ENCODE results near the gene MAGEF1. TPM values are rescaled to one million over a fixed set of nuclear protein-coding genes. Genes with fewer than 3 reads are reported as not detected.

Gene MAGEF1
- total RNA-seq, 1 experiment from 2014 or later: 59.1 TPM

DNA sequence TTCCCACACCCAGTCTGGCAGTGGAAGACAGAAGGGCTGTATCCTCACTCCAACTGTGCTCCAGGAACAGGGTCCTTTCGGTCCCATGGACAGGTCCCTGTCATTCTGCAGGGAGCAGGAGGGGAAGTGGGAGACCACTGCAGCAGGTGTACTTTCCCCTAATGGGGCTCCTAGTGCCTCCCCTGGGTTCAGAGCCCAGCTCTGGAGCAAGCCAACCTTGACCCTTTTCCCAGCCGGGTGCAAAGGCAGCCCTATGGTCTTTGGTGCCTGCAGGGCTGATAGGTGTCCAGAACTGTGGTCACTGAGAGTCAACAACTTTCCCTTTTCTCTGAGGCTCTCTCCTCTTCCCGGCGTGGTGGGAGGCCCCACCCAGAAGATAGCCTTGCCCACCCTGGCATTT lies 26.8 kb downstream of the MAGEF1 start:
- no peak for DNase-seq
- Histone ChIP-seq H3K4me3 (ENCODE audit: low read depth, low read length) (no peak overlapping the region), H3K4me1 (no peaks in the 10 kb centered on the region), H3K9me3 (no peaks in the 10 kb centered on the region), H3K27me3 (replicated peaks; ENCODE audit: control insufficient read depth, insufficient read depth, low read length) (no peaks in the 10 kb centered on the region), H3K36me3 (ENCODE audit: control insufficient read depth, insufficient read depth, low read length) (no peaks in the 10 kb centered on the region)
- intact Hi-C loops (cut with micrococcal nuclease; ENCODE audit: unreplicated experiment): no loop called here
- TF ChIP-seq, protein P1, sequence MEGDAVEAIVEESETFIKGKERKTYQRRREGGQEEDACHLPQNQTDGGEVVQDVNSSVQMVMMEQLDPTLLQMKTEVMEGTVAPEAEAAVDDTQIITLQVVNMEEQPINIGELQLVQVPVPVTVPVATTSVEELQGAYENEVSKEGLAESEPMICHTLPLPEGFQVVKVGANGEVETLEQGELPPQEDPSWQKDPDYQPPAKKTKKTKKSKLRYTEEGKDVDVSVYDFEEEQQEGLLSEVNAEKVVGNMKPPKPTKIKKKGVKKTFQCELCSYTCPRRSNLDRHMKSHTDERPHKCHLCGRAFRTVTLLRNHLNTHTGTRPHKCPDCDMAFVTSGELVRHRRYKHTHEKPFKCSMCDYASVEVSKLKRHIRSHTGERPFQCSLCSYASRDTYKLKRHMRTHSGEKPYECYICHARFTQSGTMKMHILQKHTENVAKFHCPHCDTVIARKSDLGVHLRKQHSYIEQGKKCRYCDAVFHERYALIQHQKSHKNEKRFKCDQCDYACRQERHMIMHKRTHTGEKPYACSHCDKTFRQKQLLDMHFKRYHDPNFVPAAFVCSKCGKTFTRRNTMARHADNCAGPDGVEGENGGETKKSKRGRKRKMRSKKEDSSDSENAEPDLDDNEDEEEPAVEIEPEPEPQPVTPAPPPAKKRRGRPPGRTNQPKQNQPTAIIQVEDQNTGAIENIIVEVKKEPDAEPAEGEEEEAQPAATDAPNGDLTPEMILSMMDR (IDR thresholded peaks at IDR 0.05; ENCODE audit: insufficient read depth in 1 of 2, low read depth in 1 of 2, low read length in 1 of 2, severe bottlenecking in 1 of 2, unreplicated experiment in 1 of 2): no peak
- Mint-ChIP-seq H3K4me1 (ENCODE audit: low read depth, unreplicated experiment) (no peaks in the 10 kb centered on the region), H3K27me3 (ENCODE audit: insufficient read depth, unreplicated experiment) (no peaks in the 10 kb centered on the region), H3K4me3 (ENCODE audit: unreplicated experiment) (no peak overlapping the region), H3K27ac (ENCODE audit: unreplicated experiment) (no peak overlapping the region), H3K9me3 (ENCODE audit: unreplicated experiment) (no peaks in the 10 kb centered on the region), H3K36me3 (ENCODE audit: insufficient read depth, unreplicated experiment) (no peaks in the 10 kb centered on the region)
- BruUV-seq (replicated peaks): no TSS peak
- ChIA-PET CTCF (interaction anchor here (0.7 kb wide), 1 partner anchor 50 kb away, joined by 3 read pairs; no protein-coding TSS in a partner anchor), POLR2A (no interaction called here)

- Histone ChIP-seq H3K36me3 (ENCODE audit: control insufficient read depth, insufficient read depth, low read length) (no peaks in the 10 kb centered on the region), H3K4me1 (no peaks in the 10 kb centered on the region), H3K27me3 (replicated peaks; ENCODE audit: control insufficient read depth, insufficient read depth, low read length) (no peaks in the 10 kb centered on the region), H3K9me3 (no peaks in the 10 kb centered on the region), H3K4me3 (ENCODE audit: low read depth, low read length) (no peak overlapping the region)
- BruUV-seq (replicated peaks): no TSS peak
- no peak for DNase-seq
- intact Hi-C loops (cut with micrococcal nuclease; ENCODE audit: unreplicated experiment): no loop called here
- Mint-ChIP-seq H3K4me3 (ENCODE audit: unreplicated experiment) (no peak overlapping the region), H3K9me3 (ENCODE audit: unreplicated experiment) (no peaks in the 10 kb centered on the region), H3K27me3 (ENCODE audit: insufficient read depth, unreplicated experiment) (no peaks in the 10 kb centered on the region), H3K4me1 (ENCODE audit: low read depth, unreplicated experiment) (no peaks in the 10 kb centered on the region), H3K27ac (ENCODE audit: unreplicated experiment) (no peak overlapping the region), H3K36me3 (ENCODE audit: insufficient read depth, unreplicated experiment) (no peaks in the 10 kb centered on the region)
- ChIA-PET CTCF (no interaction called here), POLR2A (no interaction called here)
- TF ChIP-seq, protein P1 (IDR thresholded peaks at IDR 0.05; ENCODE audit: insufficient read depth in 1 of 2, low read depth in 1 of 2, low read length in 1 of 2, severe bottlenecking in 1 of 2, unreplicated experiment in 1 of 2): no peak
These were observed 27.8 kb downstream of the MAGEF1 start for GRCh38 chr3:184683900-184684560.

GRCh38 chr3:184683234-184683633 lies 28.6 kb downstream of the MAGEF1 start:
- DNase-seq: no peak
- no peaks in the 10 kb centered on the region for H3K36me3 Mint-ChIP-seq (ENCODE audit: insufficient read depth, unreplicated experiment)
- no peaks in the 10 kb centered on the region for H3K27me3 Mint-ChIP-seq (ENCODE audit: insufficient read depth, unreplicated experiment)
- intact Hi-C loops (cut with micrococcal nuclease; ENCODE audit: unreplicated experiment): no loop called here
- H3K4me3 Mint-ChIP-seq (ENCODE audit: unreplicated experiment): no peak overlapping the region
- no peaks in the 10 kb centered on the region for H3K9me3 Mint-ChIP-seq (ENCODE audit: unreplicated experiment)
- ChIA-PET CTCF (no interaction called here), POLR2A (no interaction called here)
- Histone ChIP-seq H3K4me3 (ENCODE audit: low read depth, low read length) (no peak overlapping the region), H3K9me3 (no peaks in the 10 kb centered on the region), H3K4me1 (no peaks in the 10 kb centered on the region), H3K36me3 (ENCODE audit: control insufficient read depth, insufficient read depth, low read length) (no peaks in the 10 kb centered on the region), H3K27me3 (replicated peaks; ENCODE audit: control insufficient read depth, insufficient read depth, low read length) (no peaks in the 10 kb centered on the region)
- TF ChIP-seq, protein P1 (IDR thresholded peaks at IDR 0.05; ENCODE audit: insufficient read depth in 1 of 2, low read depth in 1 of 2, low read length in 1 of 2, severe bottlenecking in 1 of 2, unreplicated experiment in 1 of 2): no peak
- BruUV-seq (replicated peaks): no TSS peak
- H3K27ac Mint-ChIP-seq (ENCODE audit: unreplicated experiment): no peak overlapping the region
- H3K4me1 Mint-ChIP-seq (ENCODE audit: low read depth, unreplicated experiment): no peaks in the 10 kb centered on the region
